ENCODE data around the gene PTPRZ1.

Gene PTPRZ1

DNA sequence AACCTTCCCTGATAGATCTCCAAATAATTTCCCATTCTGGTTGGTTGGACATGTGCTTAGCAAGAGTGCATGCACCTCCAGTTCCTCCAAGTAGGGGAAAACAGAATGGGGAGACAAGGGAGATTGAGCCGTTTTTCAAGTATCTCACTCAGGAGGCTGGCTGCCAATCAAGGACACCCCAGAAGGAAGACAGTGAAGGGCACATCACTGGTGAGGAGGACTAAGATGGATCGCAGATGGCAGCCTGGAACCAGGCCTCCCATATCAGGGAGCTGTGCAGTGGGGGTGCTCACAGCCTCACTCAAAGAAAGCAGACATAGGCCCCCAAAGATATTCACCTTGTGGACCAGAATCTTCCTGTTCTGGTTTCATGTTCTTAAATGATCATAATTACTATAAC, 31.2 kb downstream of the PTPRZ1 start:
- Histone ChIP-seq H3K4me1 (ENCODE audit: low read depth, poor library complexity, severe bottlenecking) (peaks cover 23% of the 10 kb centered on the region), H3K79me2 (ENCODE audit: insufficient read depth, low read depth) (no peaks in the 10 kb centered on the region), H3K27me3 (ENCODE audit: insufficient read depth, low read depth) (no peaks in the 10 kb centered on the region), H3K4me3 (IDR thresholded peaks at IDR 0.05; ENCODE audit: insufficient read depth, low read depth, low read length) (no peak overlapping the region), H3K36me3 (ENCODE audit: insufficient read depth) (no peaks in the 10 kb centered on the region), H3K4me2 (no peak overlapping the region), H4K20me1 (ENCODE audit: insufficient read depth) (no peaks in the 10 kb centered on the region), H3K27ac (no peak overlapping the region), H3K9ac (no peak overlapping the region), H2AFZ (ENCODE audit: low read depth) (no peak overlapping the region)
- TF ChIP-seq, protein P1, sequence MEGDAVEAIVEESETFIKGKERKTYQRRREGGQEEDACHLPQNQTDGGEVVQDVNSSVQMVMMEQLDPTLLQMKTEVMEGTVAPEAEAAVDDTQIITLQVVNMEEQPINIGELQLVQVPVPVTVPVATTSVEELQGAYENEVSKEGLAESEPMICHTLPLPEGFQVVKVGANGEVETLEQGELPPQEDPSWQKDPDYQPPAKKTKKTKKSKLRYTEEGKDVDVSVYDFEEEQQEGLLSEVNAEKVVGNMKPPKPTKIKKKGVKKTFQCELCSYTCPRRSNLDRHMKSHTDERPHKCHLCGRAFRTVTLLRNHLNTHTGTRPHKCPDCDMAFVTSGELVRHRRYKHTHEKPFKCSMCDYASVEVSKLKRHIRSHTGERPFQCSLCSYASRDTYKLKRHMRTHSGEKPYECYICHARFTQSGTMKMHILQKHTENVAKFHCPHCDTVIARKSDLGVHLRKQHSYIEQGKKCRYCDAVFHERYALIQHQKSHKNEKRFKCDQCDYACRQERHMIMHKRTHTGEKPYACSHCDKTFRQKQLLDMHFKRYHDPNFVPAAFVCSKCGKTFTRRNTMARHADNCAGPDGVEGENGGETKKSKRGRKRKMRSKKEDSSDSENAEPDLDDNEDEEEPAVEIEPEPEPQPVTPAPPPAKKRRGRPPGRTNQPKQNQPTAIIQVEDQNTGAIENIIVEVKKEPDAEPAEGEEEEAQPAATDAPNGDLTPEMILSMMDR (conservative IDR thresholded peaks at IDR 0.05; ENCODE audit: low read depth, low read length): no peak

DNA sequence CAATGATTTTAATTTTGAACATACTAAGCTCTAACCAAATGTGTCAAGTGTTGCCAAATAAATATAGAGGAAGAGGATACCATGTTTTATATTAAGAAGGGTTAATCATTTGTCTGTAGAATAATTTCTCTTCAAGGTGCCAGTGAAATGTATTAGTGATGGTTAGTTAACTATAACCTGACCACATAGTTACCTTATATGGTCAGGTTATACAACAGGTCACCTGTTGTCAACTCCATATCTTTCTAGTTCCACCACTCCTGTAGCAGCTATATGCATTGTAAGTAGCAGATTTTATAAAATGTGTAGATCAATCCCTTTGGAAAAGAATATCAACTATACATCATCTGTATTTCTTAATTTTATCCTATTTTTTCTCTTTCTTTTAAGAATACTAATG, 35.1 kb downstream of the PTPRZ1 start:
- Histone ChIP-seq H3K36me3 (ENCODE audit: insufficient read depth) (no peaks in the 10 kb centered on the region), H3K9ac (no peak overlapping the region), H3K79me2 (ENCODE audit: insufficient read depth, low read depth) (no peaks in the 10 kb centered on the region), H3K27ac (no peak overlapping the region), H3K4me1 (ENCODE audit: low read depth, poor library complexity, severe bottlenecking) (no peaks in the 10 kb centered on the region), H3K4me3 (IDR thresholded peaks at IDR 0.05; ENCODE audit: insufficient read depth, low read depth, low read length) (no peak overlapping the region), H3K4me2 (no peak overlapping the region), H2AFZ (ENCODE audit: low read depth) (no peak overlapping the region), H4K20me1 (ENCODE audit: insufficient read depth) (no peaks in the 10 kb centered on the region), H3K27me3 (ENCODE audit: insufficient read depth, low read depth) (no peaks in the 10 kb centered on the region)
- TF ChIP-seq, protein P1 (conservative IDR thresholded peaks at IDR 0.05; ENCODE audit: low read depth, low read length): no peak

DNA sequence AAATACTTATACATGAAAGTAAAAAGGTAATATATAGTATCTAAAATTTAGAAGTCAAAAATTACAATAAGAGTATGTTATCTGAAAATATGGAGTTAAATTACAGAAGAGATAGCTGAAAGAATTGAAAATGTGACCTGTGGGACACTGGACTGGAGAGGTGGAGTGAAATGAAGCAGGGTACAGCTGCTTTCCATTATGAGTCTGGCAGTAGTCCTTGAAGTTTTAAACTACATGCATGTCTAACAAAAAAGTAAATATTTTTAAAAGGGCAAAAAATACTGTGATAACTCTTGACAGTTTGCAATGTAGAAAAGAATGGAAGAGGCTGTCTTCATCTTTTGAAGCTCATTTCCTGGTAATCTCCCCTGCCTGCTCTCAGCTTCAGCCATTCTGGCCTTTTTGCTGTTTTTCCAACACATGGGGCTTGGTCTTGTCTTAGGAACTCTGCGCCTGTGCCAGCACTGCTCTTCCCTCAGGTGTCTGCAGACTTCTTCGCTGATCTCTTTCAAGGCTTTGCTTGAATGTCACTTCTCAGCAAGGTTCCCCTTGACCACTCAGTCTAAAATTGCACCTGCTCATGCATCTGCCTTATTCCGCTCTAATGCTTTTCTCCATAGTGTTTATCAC, 36.9 kb downstream of the PTPRZ1 start:
- Histone ChIP-seq H3K9ac (no peak overlapping the region), H3K4me3 (IDR thresholded peaks at IDR 0.05; ENCODE audit: insufficient read depth, low read depth, low read length) (no peak overlapping the region), H4K20me1 (ENCODE audit: insufficient read depth) (no peaks in the 10 kb centered on the region), H3K36me3 (ENCODE audit: insufficient read depth) (no peaks in the 10 kb centered on the region), H3K4me2 (no peak overlapping the region), H3K79me2 (ENCODE audit: insufficient read depth, low read depth) (no peaks in the 10 kb centered on the region), H2AFZ (ENCODE audit: low read depth) (no peak overlapping the region), H3K4me1 (ENCODE audit: low read depth, poor library complexity, severe bottlenecking) (peaks cover 16% of the 10 kb centered on the region), H3K27ac (no peak overlapping the region), H3K27me3 (ENCODE audit: insufficient read depth, low read depth) (no peaks in the 10 kb centered on the region)
- TF ChIP-seq, protein P1 (conservative IDR thresholded peaks at IDR 0.05; ENCODE audit: low read depth, low read length): no peak

DNA sequence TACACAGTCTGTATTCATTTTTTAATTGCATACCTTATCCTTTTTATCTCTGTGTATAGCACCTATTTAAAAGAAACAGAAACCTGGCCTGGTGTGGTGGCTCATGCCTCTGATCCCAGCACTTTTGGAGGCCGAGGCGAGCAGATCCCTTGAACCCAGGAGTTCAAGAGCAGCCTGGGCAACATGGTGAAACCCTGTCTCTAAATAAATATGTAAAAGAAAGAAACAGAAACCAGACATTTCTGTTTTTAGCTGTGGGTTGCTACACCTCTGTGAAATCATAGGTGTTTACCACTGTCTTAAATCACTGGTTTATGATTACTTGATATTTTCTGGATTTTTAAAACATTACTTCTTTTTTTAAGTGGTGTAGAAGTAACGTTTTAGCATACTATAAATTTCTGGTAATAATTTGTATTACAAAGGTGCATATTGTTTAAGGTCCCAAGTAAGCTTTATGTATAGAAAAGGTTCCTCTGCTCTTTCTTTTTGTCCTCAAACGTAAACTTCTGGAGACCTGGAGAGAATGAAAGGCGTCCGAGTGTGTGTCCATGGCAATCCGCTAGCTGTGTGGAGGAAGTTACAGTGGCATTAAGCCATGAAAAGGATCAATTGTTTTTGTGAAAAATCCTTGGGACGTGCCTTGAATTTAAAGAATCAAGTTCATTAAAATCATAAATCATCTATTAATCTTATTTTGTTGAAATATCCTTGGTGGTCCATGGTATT, 41.1 kb downstream of the PTPRZ1 start:
- no peaks in the 10 kb centered on the region for H4K20me1 ChIP-seq (ENCODE audit: insufficient read depth)
- H3K4me2 ChIP-seq: peak overlapping the region; percentile 46
- H3K36me3 ChIP-seq (ENCODE audit: insufficient read depth): no peaks in the 10 kb centered on the region
- H2AFZ ChIP-seq (ENCODE audit: low read depth): peak overlapping the region; percentile 43
- no peaks in the 10 kb centered on the region for H3K27me3 ChIP-seq (ENCODE audit: insufficient read depth, low read depth)
- peaks cover 16% of the 10 kb centered on the region for H3K4me1 ChIP-seq (ENCODE audit: low read depth, poor library complexity, severe bottlenecking)
- H3K27ac ChIP-seq: peak overlapping the region; percentile 7; the same call in 1 of the 2 replicates
- H3K4me3 ChIP-seq (IDR thresholded peaks at IDR 0.05; ENCODE audit: insufficient read depth, low read depth, low read length): no peak overlapping the region
- TF ChIP-seq, protein P1 (conservative IDR thresholded peaks at IDR 0.05; ENCODE audit: low read depth, low read length): no peak
- peak overlapping the region; percentile 4; the same call in 1 of the 2 replicates for H3K9ac ChIP-seq
- no peaks in the 10 kb centered on the region for H3K79me2 ChIP-seq (ENCODE audit: insufficient read depth, low read depth)
